ENCODE results near the gene DLGAP1. TPM values are rescaled to one million over a fixed set of nuclear protein-coding genes. Genes with fewer than 3 reads are reported as not detected.
A peak's percentile ranks its signal among the peaks of the same experiment; 100 is the strongest.

The DLGAP1 gene
- total RNA-seq, 1 donor from 2014 or later, result 5.4 TPM

GRCh38 chr18:3798032-3798431, 657.1 kb downstream of the DLGAP1 start:
- no peak for ATAC-seq
- intact Hi-C loops (cut with DNase I), result no loop called here
- Histone ChIP-seq H3K36me3 (no peaks in the 10 kb centered on the region), H3K9me3 (no peaks in the 10 kb centered on the region), H3K27me3 (no peaks in the 10 kb centered on the region), H3K27ac (no peak overlapping the region), H3K4me1 (no peaks in the 10 kb centered on the region), H3K4me3 (no peak overlapping the region)
- DNase-seq, result no peak
- no peak for TF ChIP-seq CTCF (IDR thresholded peaks at IDR 0.05)

- no peak overlapping the region for H3K27ac ChIP-seq
- intact Hi-C loops (cut with DNase I), result no loop called here
- H3K4me1 ChIP-seq, result no peaks in the 10 kb centered on the region
- no peaks in the 10 kb centered on the region for H3K9me3 ChIP-seq
- no peaks in the 10 kb centered on the region for H3K27me3 ChIP-seq
- no peak for ATAC-seq
- H3K4me3 ChIP-seq, result no peak overlapping the region
- H3K36me3 ChIP-seq, result no peaks in the 10 kb centered on the region
- no peak for TF ChIP-seq CTCF (IDR thresholded peaks at IDR 0.05)
- no peak for DNase-seq
Measured at GRCh38 chr18:3796434-3796833, 658.7 kb downstream of the DLGAP1 start.

- no peaks in the 10 kb centered on the region for H3K27me3 ChIP-seq
- no peak overlapping the region for H3K4me3 ChIP-seq
- DNase-seq, result no peak
- H3K4me1 ChIP-seq, result no peaks in the 10 kb centered on the region
- H3K9me3 ChIP-seq, result no peaks in the 10 kb centered on the region
- no peak for ATAC-seq
- intact Hi-C loops (cut with DNase I), result no loop called here
- TF ChIP-seq CTCF (IDR thresholded peaks at IDR 0.05), result no peak
- H3K36me3 ChIP-seq, result no peaks in the 10 kb centered on the region
- H3K27ac ChIP-seq, result no peak overlapping the region
Measured at GRCh38 chr18:3794537-3795348, 660.4 kb downstream of the DLGAP1 start.

- no peak overlapping the region for H3K27ac ChIP-seq
- H3K4me3 ChIP-seq, result no peak overlapping the region
- no peak for TF ChIP-seq CTCF (IDR thresholded peaks at IDR 0.05)
- H3K4me1 ChIP-seq, result no peaks in the 10 kb centered on the region
- H3K9me3 ChIP-seq, result no peaks in the 10 kb centered on the region
- DNase-seq (no peak), ATAC-seq (peak; percentile 9)
- no peaks in the 10 kb centered on the region for H3K36me3 ChIP-seq
- H3K27me3 ChIP-seq, result no peaks in the 10 kb centered on the region
- intact Hi-C loops (cut with DNase I), result no loop called here
Measured at GRCh38 chr18:3793545-3793944, 661.6 kb downstream of the DLGAP1 start.

GRCh38 chr18:3793111-3793510, 662.0 kb downstream of the DLGAP1 start:
- Histone ChIP-seq H3K27me3 (no peaks in the 10 kb centered on the region), H3K27ac (no peak overlapping the region), H3K4me1 (no peaks in the 10 kb centered on the region), H3K36me3 (no peaks in the 10 kb centered on the region), H3K9me3 (no peaks in the 10 kb centered on the region), H3K4me3 (no peak overlapping the region)
- DNase-seq (no peak), ATAC-seq (peak; percentile 18)
- no peak for TF ChIP-seq CTCF (IDR thresholded peaks at IDR 0.05)
- intact Hi-C loops (cut with DNase I), result no loop called here
